WTC11 (cell line): Measurements from ENCODE around the gene NANOS1. TPM values are rescaled to one million over a fixed set of nuclear protein-coding genes. Genes with fewer than 3 reads are reported as not detected.

Source experiments
- ATAC-seq: fragments of 200-7000 bp; cut with Tn5 transposase; 2 replicates; pipeline ENCODE4 v1.10.0; 2021; ENCODE audit warnings: mild to moderate bottlenecking, moderate library complexity
- CTCF ChIA-PET: fragments of 300-600 bp; sonication (Branson Sonifier 250); formaldehyde crosslinking; loops from one replicate; lab custom pipeline; 2021; ENCODE audit warnings: antibody characterized with exemption; lab: Charles Lee
- POLR2A ChIA-PET: fragments of 350-600 bp; sonication (Branson Sonifier 250); formaldehyde crosslinking; loops from one replicate; lab custom pipeline; 2021; ENCODE audit warnings: antibody characterized with exemption; lab: Charles Lee
- DNase-seq: peaks from one replicate; pipeline ENCODE4 v3.0.0; 2021; ENCODE audit warnings: low spot score
- H3K27ac Mint-ChIP-seq: 2 replicates; pipeline ENCODE4 v1.8.0; 2021; ENCODE audit warnings: mixed read lengths
- H3K27me3 Mint-ChIP-seq: 2 replicates; pipeline ENCODE4 v1.8.0; 2021; ENCODE audit warnings: low read depth, mild to moderate bottlenecking, moderate library complexity, mixed read lengths
- H3K36me3 Mint-ChIP-seq: 2 replicates; pipeline ENCODE4 v1.8.0; 2021; ENCODE audit warnings: mixed read lengths
- H3K4me1 Mint-ChIP-seq: 2 replicates; pipeline ENCODE4 v1.8.0; 2022; ENCODE audit warnings: mixed read lengths
- H3K4me3 Mint-ChIP-seq: 2 replicates; pipeline ENCODE4 v1.8.0; 2021; ENCODE audit warnings: mild to moderate bottlenecking, moderate library complexity, mixed read lengths
- H3K9me3 Mint-ChIP-seq: 2 replicates; pipeline ENCODE4 v1.8.0; 2021; ENCODE audit warnings: mixed read lengths
- AR ChIP-seq: fragments of 250-450 bp; sonication (Bioruptor Pico); IDR thresholded peaks from 2 replicates; pipeline ENCODE4 v1.9.0; 2021; ENCODE audit warnings: mild to moderate bottlenecking
- ATF6 ChIP-seq: sonication (generic); formaldehyde crosslinking; IDR thresholded peaks from 2 replicates; pipeline ENCODE4 v1.8.1; 2023; ENCODE audit warnings: mild to moderate bottlenecking, missing genetic modification reagents
- CBFB ChIP-seq: sonication (generic); formaldehyde crosslinking; IDR thresholded peaks from 2 replicates; pipeline ENCODE4 v1.8.1; 2022; ENCODE audit warnings: mild to moderate bottlenecking, low read depth, missing genetic modification reagents
- CREM ChIP-seq: sonication (generic); formaldehyde crosslinking; IDR thresholded peaks from 2 replicates; pipeline ENCODE4 v1.8.1; 2022; ENCODE audit warnings: mild to moderate bottlenecking, missing genetic modification reagents, moderate library complexity
- E2F4 ChIP-seq: sonication (generic); formaldehyde crosslinking; IDR thresholded peaks from 2 replicates; pipeline ENCODE4 v1.8.1; 2022; ENCODE audit warnings: low read depth, mild to moderate bottlenecking, moderate library complexity, missing genetic modification reagents, borderline replicate concordance
- GTF2I ChIP-seq: fragments of 250-450 bp; sonication (Bioruptor Pico); conservative IDR thresholded peaks from 2 replicates; pipeline ENCODE4 v1.4.0; 2021; ENCODE audit warnings: mild to moderate bottlenecking
- IRF2 ChIP-seq: sonication (generic); formaldehyde crosslinking; IDR thresholded peaks from 2 replicates; pipeline ENCODE4 v1.8.0; 2022; ENCODE audit warnings: low read depth, missing genetic modification reagents, borderline replicate concordance
- JUN ChIP-seq: sonication (generic); formaldehyde crosslinking; IDR thresholded peaks from 2 replicates; pipeline ENCODE4 v1.8.0; 2023; ENCODE audit warnings: mild to moderate bottlenecking, missing genetic modification reagents
- MAX ChIP-seq: sonication (generic); formaldehyde crosslinking; IDR thresholded peaks from 2 replicates; pipeline ENCODE4 v1.8.0; 2022; ENCODE audit warnings: mild to moderate bottlenecking, missing genetic modification reagents
- NR3C1 ChIP-seq: sonication (generic); formaldehyde crosslinking; conservative IDR thresholded peaks from 2 replicates; pipeline ENCODE4 v1.8.1; 2023; ENCODE audit warnings: low read depth, mild to moderate bottlenecking, missing genetic modification reagents
- PREB ChIP-seq: sonication (generic); formaldehyde crosslinking; IDR thresholded peaks from 2 replicates; pipeline ENCODE4 v1.8.1; 2022; ENCODE audit warnings: mild to moderate bottlenecking, missing genetic modification reagents, moderate library complexity, borderline replicate concordance
- STAT6 ChIP-seq: sonication (generic); formaldehyde crosslinking; conservative IDR thresholded peaks from 2 replicates; pipeline ENCODE4 v1.8.1; 2023; ENCODE audit warnings: mild to moderate bottlenecking, low read depth, missing genetic modification reagents, moderate library complexity
- USF1 ChIP-seq: sonication (generic); formaldehyde crosslinking; IDR thresholded peaks from 2 replicates; pipeline ENCODE4 v1.8.0; 2022; ENCODE audit warnings: mild to moderate bottlenecking, missing genetic modification reagents
- ZMAT4 ChIP-seq: fragments of 250-450 bp; sonication (Bioruptor Pico); IDR thresholded peaks from 2 replicates; pipeline ENCODE4 v1.9.0; 2021; ENCODE audit warnings: mild to moderate bottlenecking
- ZNF263 ChIP-seq: sonication (generic); formaldehyde crosslinking; IDR thresholded peaks from 2 replicates; pipeline ENCODE4 v1.8.1; 2022; ENCODE audit warnings: low read depth, mild to moderate bottlenecking, moderate library complexity, missing genetic modification reagents
- ZNF416 ChIP-seq: fragments of 250-450 bp; sonication (Bioruptor Pico); IDR thresholded peaks from 2 replicates; pipeline ENCODE4 v1.9.0; 2021; ENCODE audit warnings: mild to moderate bottlenecking, inconsistent platforms
- ZNF671 ChIP-seq: fragments of 250-450 bp; sonication (Bioruptor Pico); IDR thresholded peaks from 2 replicates; pipeline ENCODE4 v1.8.0; 2021; ENCODE audit warnings: mild to moderate bottlenecking
- total RNA-seq: library from RNA; stranded (reverse); gene quantifications from 3 replicates; pipeline ENCODE4 v1.2.3, GENCODE V29; 2021

The NANOS1 gene
- total RNA-seq, 1 experiment from 2014 or later, result 2.9 TPM

- no peak for TF ChIP-seq USF1 (CRISPR knock-in tag)
- TF ChIP-seq ATF6 (CRISPR knock-in tag), result no peak
- no peak for TF ChIP-seq CREM (CRISPR knock-in tag)
- no peak for TF ChIP-seq JUN (CRISPR knock-in tag)
These were observed 39.2 kb upstream of the NANOS1 start (continued) for GRCh38 chr10:118990326-118990725.

- H3K4me1 Mint-ChIP-seq, result no peaks in the 10 kb centered on the region
- peaks cover 8% of the 10 kb centered on the region; the same call in 1 of the 2 replicates for H3K9me3 Mint-ChIP-seq
- ATAC-seq, result no peak
- H3K4me3 Mint-ChIP-seq, result no peak overlapping the region
- no peaks in the 10 kb centered on the region for H3K36me3 Mint-ChIP-seq
- no peak for DNase-seq
- POLR2A ChIA-PET, result no interaction called here
- no peak for TF ChIP-seq MAX (CRISPR knock-in tag)
- no peak for TF ChIP-seq NR3C1
- TF ChIP-seq ZMAT4 (CRISPR knock-in tag), result no peak
- TF ChIP-seq STAT6 (CRISPR knock-in tag), result no peak
- no peak for TF ChIP-seq ZNF671
- TF ChIP-seq ZNF416 (CRISPR knock-in tag), result no peak
- no peak for TF ChIP-seq AR (CRISPR knock-in tag)
- no peak for TF ChIP-seq CBFB (CRISPR knock-in tag)
- no peak for TF ChIP-seq IRF2
- TF ChIP-seq GTF2I, result no peak
- TF ChIP-seq ZNF263 (CRISPR knock-in tag), result no peak
- no peak for TF ChIP-seq PREB (CRISPR knock-in tag)
- no peak for TF ChIP-seq E2F4 (CRISPR knock-in tag)
- TF ChIP-seq, all 79 proteins: peak for 0
- H3K27ac Mint-ChIP-seq, result no peak overlapping the region
- no peaks in the 10 kb centered on the region for H3K27me3 Mint-ChIP-seq
- CTCF ChIA-PET, result no interaction called here
These were observed 37.0 kb upstream of the NANOS1 start for GRCh38 chr10:118992496-118992895.
